ENCODE data around the gene GPX4.

GPX4 gene, protein sequence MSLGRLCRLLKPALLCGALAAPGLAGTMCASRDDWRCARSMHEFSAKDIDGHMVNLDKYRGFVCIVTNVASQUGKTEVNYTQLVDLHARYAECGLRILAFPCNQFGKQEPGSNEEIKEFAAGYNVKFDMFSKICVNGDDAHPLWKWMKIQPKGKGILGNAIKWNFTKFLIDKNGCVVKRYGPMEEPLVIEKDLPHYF

DNA sequence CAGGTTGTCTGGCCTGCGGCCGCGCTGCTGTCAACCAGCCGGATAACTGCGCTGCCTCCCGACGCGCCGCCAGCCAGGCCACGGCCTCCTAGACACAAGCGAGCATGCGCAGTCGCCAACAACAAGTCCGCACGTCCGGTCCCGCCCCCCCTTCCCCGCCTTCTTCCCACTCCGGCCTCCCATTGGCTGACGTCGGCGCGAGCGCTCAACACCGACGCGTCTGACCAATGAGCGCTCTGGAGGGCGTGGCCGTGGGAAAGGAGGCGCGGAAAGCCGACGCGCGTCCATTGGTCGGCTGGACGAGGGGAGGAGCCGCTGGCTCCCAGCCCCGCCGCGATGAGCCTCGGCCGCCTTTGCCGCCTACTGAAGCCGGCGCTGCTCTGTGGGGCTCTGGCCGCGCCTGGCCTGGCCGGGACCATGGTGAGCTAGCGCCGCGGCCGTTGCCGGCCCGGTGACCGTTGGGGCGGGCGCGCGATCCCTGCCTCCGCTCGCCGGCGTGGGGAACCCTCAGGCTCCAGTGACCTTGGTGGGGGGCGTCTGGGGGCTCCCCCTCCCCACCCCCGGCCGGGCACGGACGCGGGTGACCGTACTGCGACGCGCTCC is at the start of gene GPX4:
Gene GPX4 (plus strand): TSS at position 287 of the 603 bp plus-strand sequence. CDS start 50 bp downstream, at position 337.
- DNase-seq, result peak; percentile 90

DNA sequence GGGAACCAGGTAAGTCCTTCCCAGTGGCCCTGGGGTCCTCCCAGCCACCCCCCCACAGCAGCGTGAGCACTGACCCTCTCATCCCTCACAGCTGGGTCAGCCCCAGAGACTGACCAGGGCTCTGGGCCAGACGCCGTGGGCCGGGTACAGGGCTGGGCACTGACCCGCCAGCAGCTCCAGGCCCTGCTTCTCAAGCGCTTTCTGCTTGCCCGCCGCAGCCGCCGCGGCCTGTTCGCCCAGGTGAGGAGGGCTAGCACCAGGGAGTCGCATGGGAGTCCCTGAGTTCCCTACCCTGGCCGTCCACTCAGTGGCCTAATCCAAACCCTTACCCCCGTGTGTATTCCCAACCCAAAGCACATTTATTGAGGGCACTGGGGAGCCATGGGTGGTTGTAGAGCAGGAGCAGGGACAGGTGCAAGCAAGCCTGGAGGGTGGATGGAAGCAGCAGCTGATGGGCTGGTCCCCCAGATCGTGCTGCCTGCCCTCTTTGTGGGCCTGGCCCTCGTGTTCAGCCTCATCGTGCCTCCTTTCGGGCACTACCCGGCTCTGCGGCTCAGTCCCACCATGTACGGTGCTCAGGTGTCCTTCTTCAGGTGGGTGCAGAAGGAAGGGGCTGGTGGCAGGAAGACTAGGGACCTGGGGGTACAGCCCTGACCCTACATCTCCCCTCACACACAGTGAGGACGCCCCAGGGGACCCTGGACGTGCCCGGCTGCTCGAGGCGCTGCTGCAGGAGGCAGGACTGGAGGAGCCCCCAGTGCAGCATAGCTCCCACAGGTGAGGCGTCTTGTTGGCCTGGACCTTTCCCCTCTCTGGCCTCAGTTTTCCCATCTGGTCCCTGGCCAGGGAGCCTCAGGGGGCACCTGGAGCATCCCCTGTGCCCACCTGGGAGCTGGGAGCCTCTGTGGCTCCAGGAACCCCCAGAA is 49.4 kb upstream of the GPX4 start:
- DNase-seq, result no peak

DNA sequence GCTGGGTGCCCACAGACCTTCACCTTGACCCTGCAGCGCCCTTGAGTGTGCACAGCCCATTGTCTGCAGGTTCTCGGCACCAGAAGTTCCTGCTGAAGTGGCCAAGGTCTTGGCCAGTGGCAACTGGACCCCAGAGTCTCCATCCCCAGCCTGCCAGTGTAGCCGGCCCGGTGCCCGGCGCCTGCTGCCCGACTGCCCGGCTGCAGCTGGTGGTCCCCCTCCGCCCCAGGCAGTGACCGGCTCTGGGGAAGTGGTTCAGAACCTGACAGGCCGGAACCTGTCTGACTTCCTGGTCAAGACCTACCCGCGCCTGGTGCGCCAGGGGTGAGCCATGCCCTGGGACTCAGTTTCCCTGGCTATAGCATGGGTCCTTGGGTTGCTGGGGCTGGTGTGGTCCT is 48.8 kb upstream of the GPX4 start:
- no peak for DNase-seq

DNA sequence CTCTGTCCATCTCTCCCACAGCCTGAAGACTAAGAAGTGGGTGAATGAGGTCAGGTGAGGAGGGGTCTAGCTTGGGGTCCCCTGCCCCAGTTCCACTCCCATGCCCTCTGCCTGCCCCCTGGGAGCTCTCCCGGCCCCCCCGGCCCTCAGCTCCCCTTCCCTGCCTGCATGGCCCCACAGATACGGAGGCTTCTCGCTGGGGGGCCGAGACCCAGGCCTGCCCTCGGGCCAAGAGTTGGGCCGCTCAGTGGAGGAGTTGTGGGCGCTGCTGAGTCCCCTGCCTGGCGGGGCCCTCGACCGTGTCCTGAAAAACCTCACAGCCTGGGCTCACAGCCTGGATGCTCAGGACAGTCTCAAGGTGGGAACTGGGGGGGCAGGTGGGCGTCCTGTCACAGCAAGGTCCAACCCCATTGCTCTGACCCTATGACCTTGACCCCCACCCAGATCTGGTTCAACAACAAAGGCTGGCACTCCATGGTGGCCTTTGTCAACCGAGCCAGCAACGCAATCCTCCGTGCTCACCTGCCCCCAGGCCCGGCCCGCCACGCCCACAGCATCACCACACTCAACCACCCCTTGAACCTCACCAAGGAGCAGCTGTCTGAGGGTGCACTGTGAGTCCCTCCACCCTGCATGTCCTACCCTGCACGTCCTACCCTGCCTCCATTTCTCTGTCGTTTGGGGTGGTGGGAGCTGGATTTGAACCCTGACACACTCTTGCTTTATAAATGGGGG is 47.7 kb upstream of the GPX4 start:
- no peak for DNase-seq

DNA sequence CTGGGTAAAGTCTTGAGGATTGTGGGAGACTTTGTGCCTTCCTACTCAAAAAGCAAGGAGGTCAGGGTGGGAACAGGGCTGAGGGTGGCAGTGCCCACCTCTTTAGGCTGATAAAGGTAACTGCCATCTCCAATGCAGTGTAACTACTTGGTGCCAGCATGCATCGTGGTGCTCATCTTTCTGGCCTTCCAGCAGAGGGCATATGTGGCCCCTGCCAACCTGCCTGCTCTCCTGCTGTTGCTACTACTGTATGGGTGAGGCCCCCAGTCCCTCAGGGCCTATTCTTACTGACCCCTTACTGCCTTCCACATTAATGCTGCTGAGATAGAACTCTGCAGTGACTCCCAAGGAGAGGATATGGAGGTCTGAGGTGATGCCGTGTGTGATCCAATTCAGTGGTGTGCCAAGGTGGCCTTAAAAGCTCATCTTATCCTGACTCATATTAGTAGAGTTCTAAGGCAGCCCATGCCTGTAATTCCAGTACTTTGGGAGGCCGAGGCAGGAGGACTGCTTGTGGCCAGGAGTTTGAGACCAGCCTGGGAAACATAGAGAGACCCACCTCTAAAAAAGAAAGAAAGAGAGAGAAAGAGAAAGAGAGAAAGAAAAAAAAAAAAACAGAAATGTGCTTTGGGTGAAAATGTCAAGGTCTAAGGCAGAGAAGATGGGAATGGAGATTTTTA is 46.5 kb upstream of the GPX4 start:
- no peak for DNase-seq

DNA sequence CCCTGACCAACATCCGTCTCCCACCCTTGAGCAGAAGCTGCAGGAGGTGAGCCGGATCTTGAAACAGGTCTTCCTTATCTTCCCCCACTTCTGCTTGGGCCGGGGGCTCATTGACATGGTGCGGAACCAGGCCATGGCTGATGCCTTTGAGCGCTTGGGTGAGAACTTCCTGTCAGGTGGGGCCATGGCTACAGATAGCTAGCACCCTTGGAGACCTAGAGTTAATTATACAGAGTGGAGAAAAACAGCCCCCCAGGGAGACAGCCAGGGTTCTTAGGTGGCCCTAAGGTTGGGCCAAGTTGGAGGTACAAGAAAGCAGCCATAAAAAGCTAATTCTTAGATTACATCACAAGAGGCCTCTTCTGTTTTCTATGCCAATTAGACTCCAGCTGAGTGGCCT is 45.7 kb upstream of the GPX4 start:
- no peak for DNase-seq

DNA sequence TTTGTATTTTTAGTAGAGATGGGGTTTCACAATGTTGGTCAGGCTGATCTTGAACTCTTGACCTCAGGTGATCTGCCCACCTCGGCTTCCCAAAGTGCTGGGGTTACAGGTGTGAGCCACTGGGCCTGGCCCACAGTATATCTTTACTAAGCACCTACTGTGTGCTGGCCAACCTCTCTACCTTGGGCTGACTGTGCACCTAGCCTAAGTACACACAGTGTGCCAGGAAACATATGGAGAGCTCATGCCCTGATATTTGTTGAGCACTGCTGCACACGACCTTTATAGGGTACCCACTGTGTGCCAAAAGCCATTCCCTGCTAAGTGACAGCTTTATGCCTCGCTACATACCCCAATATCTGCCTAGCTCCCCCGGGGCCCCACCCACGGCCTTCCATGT is 43.1 kb upstream of the GPX4 start:
- DNase-seq, result no peak

DNA sequence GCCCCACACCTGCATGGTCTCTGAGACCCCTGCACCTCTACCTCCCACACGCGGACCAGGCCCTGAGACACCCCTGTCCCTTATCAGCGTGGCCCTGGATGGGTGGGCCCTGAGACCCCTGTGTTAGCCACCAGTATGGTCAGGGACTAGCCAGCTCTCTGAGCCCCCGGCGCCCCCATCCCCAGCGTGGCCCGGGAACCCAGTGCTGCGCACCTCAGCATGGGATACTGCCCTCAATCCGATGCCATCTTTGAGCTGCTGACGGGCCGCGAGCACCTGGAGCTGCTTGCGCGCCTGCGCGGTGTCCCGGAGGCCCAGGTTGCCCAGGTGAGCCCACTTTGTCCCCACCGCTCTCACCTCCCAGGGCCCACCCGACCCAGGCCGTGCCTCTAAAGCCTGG is 41.8 kb upstream of the GPX4 start:
- no peak for DNase-seq

DNA sequence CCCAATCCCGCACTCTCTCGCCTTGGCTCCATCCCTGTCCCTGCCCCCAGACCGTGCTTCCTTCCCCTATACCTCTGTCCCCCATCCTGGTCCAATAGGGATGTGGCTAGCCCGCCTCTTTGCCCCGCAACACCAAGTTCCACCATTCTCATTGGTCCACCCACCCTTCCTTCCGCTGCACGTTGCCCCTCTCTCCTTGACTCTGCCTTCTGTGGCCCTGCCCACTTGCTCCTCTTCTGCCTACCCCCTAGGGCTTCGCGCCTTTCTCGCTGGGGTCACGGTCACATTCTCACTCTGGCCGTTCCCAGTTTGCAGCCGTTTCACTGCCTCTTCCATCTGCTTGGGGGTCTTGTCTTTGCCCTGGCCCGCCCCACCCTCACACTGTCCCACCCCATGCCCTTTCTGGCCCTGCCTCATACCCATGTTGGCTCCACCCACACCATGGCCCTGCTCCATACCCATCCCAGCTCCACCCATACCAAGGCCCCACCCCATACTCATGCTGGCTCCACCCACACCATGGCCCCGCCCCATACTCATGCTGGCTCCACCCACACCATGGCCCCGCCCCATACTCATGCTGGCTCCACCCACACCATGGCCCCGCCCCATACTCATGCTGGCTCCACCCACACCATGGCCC is 41.3 kb upstream of the GPX4 start:
- DNase-seq, result no peak

DNA sequence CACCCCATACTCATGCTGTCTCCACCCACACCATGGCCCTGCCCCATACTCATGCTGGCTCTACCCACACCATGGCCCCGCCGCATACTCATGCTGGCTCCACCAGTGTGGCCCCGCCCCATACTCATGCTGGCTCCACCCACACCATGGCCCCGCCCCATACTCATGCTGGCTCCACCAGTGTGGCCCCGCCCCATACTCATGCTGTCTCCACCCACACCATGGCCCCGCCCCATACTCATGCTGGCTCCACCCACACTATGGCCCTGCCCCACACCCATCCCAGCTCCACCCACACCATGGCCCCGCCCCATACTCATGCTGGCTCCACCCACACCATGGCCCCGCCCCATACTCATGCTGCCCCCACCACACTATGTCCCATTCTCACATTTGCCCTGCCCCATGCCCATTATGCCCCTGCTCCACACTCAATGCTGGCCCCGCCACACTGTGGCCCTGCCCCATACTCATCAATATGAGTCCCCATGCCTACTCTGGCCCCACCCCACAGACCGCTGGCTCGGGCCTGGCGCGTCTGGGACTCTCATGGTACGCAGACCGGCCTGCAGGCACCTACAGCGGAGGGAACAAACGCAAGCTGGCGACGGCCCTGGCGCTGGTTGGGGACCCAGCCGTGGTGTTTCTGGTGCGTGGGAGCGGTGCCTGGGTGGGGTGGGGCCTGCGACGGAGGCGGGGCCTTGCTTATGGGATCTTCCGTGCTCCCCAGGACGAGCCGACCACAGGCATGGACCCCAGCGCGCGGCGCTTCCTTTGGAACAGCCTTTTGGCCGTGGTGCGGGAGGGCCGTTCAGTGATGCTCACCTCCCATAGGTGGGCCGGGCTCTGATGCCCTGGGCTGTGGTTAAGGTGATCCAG is 40.5 kb upstream of the GPX4 start:
- no peak for DNase-seq

DNA sequence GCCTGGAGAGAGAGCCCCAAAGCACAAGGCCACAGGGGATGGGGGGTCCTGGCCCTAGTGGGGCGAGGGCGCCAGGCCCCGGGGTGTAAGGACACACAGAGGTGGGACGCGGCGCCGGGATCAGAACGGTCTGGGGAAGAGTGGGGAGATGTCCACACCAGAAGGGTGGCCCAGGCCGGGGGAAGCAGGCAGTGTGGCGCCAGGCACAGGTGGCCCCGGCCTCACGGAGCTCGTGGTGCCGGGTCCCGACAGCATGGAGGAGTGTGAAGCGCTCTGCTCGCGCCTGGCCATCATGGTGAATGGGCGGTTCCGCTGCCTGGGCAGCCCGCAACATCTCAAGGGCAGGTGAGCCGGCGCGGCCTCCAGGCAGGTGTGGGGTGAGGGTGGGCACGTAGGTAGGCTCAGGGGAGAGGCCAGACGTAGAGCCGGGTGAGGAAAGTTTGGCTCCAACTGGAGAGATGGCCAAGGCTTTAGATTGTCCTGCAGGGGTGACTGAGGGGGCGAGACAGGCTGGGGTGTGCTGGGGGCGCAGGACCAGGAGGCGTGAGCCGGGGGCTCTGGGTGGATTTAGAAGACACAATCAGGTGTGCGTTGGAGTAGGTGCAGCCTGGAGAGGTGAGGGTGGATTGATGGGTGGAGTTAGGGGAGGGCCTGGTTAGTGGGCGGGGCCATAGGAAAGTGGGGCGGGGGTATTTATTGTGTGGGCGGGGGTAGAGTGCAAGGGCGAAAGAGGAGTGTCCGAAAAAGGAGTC is 39.7 kb upstream of the GPX4 start:
- no peak for DNase-seq

DNA sequence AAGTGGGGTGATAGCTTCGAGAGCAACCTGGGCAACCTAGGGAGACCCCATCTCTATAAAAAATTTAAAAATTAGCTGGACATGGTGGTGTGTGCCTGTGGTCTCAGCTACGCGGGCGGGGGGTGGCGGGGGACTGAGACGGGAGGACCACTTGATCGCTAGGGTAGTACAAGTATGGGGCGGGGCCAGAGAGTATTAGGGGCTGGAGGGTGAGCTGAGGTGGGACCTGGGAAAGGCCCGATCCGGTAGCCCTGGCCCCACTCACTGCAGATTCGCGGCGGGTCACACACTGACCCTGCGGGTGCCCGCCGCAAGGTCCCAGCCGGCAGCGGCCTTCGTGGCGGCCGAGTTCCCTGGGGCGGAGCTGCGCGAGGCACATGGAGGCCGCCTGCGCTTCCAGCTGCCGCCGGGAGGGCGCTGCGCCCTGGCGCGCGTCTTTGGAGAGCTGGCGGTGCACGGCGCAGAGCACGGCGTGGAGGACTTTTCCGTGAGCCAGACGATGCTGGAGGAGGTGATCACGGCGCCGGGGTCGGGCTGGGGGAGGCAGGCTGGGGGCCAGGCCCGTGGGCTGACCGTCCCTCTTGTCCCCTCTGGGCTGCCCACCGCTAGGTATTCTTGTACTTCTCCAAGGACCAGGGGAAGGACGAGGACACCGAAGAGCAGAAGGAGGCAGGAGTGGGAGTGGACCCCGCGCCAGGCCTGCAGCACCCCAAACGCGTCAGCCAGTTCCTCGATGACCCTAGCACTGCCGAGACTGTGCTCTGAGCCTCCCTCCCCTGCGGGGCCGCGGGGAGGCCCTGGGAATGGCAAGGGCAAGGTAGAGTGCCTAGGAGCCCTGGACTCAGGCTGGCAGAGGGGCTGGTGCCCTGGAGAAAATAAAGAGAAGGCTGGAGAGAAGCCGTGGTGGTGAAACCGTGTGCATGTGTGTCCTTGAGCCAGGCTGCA is 38.9 kb upstream of the GPX4 start:
- DNase-seq, result no peak

DNA sequence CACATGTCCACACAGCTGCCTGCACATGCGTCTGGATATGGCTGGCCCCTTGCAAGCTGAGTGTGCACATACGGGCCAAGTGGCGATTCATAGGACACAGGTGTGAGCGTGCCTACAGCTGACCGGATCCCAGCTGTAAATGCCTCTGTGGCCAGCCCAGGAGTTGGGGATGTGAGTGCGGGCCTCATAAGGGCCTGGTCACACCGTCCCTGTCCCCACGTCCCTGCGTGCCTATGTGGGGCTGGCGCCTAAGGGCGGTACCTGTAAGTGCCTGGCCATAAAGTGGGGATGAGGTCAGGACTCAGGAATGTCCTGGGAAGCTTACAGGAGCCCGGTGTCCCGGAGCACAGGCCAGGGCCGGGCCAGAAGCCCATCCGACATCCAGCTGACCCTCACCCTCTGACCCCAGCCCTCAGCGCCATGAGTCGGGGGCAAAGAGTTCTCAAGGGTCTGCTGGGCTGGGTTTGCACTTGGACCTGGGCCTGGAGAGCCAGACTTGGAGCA is 38.1 kb upstream of the GPX4 start:
- DNase-seq, result no peak

DNA sequence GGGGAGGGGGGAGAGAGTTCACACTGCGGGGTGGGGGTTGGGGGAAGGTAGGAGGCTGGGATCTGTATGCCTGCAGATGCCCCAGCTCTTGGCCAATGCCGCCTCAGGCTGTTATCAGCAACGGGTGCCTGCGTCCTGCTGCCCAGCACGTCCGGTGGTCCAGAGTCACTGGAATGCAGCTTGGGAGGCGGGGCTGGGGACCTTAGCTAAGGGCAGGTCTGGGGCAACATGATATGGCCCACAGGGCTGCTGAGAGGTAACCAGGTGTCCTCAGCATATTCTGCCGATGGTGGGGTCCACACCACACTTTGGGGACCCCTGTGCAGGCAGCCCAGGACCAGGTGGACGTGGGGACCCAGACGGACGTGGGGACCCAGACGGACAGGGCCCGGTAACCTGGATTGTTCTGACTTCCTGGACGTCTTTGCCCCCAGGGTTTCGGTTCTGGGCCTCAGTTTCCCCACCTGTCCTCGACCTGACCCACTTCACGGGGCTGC is 37.5 kb upstream of the GPX4 start:
- DNase-seq, result no peak

DNA sequence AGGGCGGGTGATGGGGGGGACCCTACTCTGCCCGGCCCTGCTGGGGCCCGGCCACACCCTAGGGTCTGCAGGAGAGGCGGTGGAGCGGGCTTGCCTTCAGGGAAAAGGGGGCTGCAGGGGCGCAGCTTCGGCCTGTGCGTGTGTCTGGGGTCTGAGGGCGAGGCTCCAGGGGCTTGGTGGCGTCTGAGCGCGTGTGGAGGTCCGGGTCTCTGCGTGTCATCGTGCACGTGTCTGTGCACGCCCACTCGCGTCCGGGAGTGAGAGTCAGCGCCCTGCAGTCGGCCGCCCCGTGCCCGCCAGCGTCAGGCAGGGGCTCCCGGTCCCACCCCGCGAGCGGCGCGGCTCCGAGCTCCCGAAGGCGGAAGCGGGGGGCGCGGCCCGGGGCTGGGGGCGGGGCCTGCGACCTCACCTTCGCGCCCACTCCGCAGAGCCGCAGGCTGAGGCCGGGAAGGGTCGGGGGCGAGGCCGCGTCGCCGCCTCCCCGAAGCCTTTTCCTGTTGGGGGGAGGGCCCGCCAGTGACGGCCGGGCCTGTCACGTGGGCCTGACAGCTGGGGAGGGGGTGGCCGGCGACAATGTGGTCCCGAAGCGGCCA is 37.0 kb upstream of the GPX4 start, which contains the start of gene ARHGAP45:
Gene ARHGAP45 (plus strand): TSS at position 420 of the 593 bp plus-strand sequence. CDS start 239 bp downstream, outside the sequence.
- no peak for DNase-seq

DNA sequence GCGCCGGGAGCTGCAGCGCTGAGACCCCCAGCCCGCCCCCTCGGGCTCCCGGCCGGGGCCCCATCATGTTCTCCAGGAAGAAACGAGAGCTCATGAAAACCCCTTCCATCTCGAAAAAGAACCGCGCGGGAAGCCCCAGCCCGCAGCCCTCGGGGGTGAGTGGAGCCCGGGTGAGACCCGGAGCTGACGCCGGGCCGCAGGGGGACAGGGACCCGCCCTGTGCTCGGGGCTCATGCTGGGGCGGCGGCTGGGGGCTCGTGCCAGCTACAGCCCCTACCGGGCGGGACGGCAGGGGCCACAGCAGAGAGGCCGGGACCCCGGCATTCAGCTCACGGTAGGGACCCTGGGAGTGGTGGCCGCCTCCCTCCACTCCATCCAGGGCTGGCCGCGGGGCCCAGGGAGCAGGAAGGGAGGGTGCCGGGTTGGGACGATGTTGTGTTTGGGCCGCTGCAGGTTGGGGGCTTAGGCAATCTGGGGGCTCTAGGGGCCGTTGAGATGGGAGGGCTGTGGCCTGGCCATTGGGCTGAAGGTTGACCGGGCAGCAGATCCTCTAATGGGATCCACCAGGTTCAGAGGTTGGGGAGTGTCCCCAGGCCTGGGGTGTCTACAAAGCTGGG is 36.3 kb upstream of the GPX4 start:
- no peak for DNase-seq
